ENCODE measurements around the gene MAPK13.

MAPK13 gene

GRCh38 chr6:36099869-36100483, 30.3 kb upstream of the MAPK13 start:
- FAIRE-seq (no peak), DNase-seq (ENCODE audit: insufficient read length) (no peak)
- TF ChIP-seq POLR2AphosphoS5 (IDR thresholded peaks at IDR 0.05; ENCODE audit: low read depth, low read length) (no peak), TAF1 (IDR thresholded peaks at IDR 0.05; ENCODE audit: borderline replicate concordance, low read depth, low read length) (no peak), POLR2A (IDR thresholded peaks at IDR 0.05; ENCODE audit: low read depth, low read length) (no peak)

GRCh38 chr6:36101691-36102090, 28.6 kb upstream of the MAPK13 start:
- no peak for TF ChIP-seq POLR2A (IDR thresholded peaks at IDR 0.05; ENCODE audit: low read depth, low read length)
- TF ChIP-seq POLR2AphosphoS5 (IDR thresholded peaks at IDR 0.05; ENCODE audit: low read depth, low read length): no peak
- no peak for TF ChIP-seq TAF1 (IDR thresholded peaks at IDR 0.05; ENCODE audit: borderline replicate concordance, low read depth, low read length)
- DNase-seq (ENCODE audit: insufficient read length) (no peak), FAIRE-seq (no peak)

- FAIRE-seq: no peak
- TF ChIP-seq POLR2A (IDR thresholded peaks at IDR 0.05; ENCODE audit: low read depth, low read length) (no peak), TAF1 (IDR thresholded peaks at IDR 0.05; ENCODE audit: borderline replicate concordance, low read depth, low read length) (no peak), POLR2AphosphoS5 (IDR thresholded peaks at IDR 0.05; ENCODE audit: low read depth, low read length) (no peak)
- no peak for DNase-seq (ENCODE audit: insufficient read length)
Observed at GRCh38 chr6:36102853-36103252, 27.5 kb upstream of the MAPK13 start.

GRCh38 chr6:36104836-36105235, 25.5 kb upstream of the MAPK13 start:
- TF ChIP-seq POLR2AphosphoS5 (IDR thresholded peaks at IDR 0.05; ENCODE audit: low read depth, low read length) (no peak), POLR2A (IDR thresholded peaks at IDR 0.05; ENCODE audit: low read depth, low read length) (no peak), TAF1 (IDR thresholded peaks at IDR 0.05; ENCODE audit: borderline replicate concordance, low read depth, low read length) (no peak)
- DNase-seq (ENCODE audit: insufficient read length): no peak
- no peak for FAIRE-seq

DNA sequence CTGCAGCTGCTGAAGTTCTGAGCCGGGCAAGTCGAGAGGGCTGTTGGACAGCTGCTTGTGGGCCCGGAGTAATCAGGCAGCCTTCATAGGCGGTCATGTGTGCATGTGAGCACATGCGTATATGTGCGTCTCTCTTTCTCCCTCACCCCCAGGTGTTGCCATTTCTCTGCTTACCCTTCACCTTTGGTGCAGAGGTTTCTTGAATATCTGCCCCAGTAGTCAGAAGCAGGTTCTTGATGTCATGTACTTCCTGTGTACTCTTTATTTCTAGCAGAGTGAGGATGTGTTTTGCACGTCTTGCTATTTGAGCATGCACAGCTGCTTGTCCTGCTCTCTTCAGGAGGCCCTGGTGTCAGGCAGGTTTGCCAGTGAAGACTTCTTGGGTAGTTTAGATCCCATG, 21.2 kb upstream of the MAPK13 start:
- no peak for DNase-seq (ENCODE audit: insufficient read length)
- TF ChIP-seq TAF1 (IDR thresholded peaks at IDR 0.05; ENCODE audit: borderline replicate concordance, low read depth, low read length): no peak
- TF ChIP-seq POLR2A (IDR thresholded peaks at IDR 0.05; ENCODE audit: low read depth, low read length): no peak
- TF ChIP-seq POLR2AphosphoS5 (IDR thresholded peaks at IDR 0.05; ENCODE audit: low read depth, low read length): no peak
- no peak for FAIRE-seq

DNA sequence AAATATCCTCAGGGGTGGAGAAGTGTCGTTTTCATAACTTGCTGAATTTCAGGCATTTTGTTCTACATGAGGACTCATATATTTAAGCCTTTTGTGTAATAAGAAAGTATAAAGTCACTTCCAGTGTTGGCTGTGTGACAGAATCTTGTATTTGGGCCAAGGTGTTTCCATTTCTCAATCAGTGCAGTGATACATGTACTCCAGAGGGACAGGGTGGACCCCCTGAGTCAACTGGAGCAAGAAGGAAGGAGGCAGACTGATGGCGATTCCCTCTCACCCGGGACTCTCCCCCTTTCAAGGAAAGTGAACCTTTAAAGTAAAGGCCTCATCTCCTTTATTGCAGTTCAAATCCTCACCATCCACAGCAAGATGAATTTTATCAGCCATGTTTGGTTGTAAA, 20.3 kb upstream of the MAPK13 start:
- TF ChIP-seq TAF1 (IDR thresholded peaks at IDR 0.05; ENCODE audit: borderline replicate concordance, low read depth, low read length) (no peak), POLR2AphosphoS5 (IDR thresholded peaks at IDR 0.05; ENCODE audit: low read depth, low read length) (no peak)
- no peak for DNase-seq (ENCODE audit: insufficient read length)
- FAIRE-seq: no peak

DNA sequence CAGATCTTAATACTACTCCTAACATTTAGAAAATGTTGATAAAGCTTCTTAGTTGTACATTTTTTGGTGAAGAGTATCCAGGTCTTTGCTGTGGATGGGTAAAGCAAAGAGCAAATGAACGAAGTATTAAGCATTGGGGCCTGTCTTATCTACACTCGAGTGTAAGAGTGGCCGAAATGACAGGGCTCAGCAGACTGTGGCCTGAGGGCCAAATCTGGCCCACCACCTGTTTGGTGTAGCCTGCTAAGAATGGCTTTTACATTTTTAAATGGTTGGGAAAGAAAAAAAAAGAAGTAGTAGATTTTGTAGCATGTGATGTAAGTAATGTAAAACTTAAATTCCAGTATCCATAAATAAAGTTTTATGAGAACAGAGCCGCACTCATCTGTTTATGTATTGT, 19.4 kb upstream of the MAPK13 start:
- no peak for FAIRE-seq
- TF ChIP-seq POLR2A (IDR thresholded peaks at IDR 0.05; ENCODE audit: low read depth, low read length): no peak
- no peak for TF ChIP-seq TAF1 (IDR thresholded peaks at IDR 0.05; ENCODE audit: borderline replicate concordance, low read depth, low read length)
- no peak for TF ChIP-seq POLR2AphosphoS5 (IDR thresholded peaks at IDR 0.05; ENCODE audit: low read depth, low read length)
- DNase-seq (ENCODE audit: insufficient read length): no peak

GRCh38 chr6:36111526-36111925, 18.8 kb upstream of the MAPK13 start:
- DNase-seq (ENCODE audit: insufficient read length) (no peak), FAIRE-seq (no peak)
- TF ChIP-seq TAF1 (IDR thresholded peaks at IDR 0.05; ENCODE audit: borderline replicate concordance, low read depth, low read length) (no peak), POLR2AphosphoS5 (IDR thresholded peaks at IDR 0.05; ENCODE audit: low read depth, low read length) (no peak), POLR2A (IDR thresholded peaks at IDR 0.05; ENCODE audit: low read depth, low read length) (no peak)

DNA sequence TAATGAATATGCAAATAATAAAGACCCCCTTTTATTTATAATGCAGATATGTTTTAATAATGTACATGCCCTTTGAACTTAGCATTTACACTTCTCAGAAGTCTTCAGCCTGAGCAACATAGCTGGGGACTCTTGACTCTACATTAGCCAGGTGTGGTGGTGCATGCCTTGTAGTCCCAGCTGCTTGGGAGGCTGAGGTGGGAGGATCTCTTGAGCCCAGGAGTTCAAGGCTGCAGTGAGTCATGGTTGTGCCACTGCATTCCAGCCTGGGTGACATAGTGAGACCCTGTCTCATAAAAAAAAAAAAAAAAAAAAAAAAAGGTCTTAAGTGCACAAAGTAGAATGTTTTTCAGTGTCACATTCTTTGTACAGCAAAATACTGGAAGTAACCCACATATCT, 17.3 kb upstream of the MAPK13 start:
- FAIRE-seq: no peak
- no peak for DNase-seq (ENCODE audit: insufficient read length)
- TF ChIP-seq POLR2A (IDR thresholded peaks at IDR 0.05; ENCODE audit: low read depth, low read length): no peak
- no peak for TF ChIP-seq POLR2AphosphoS5 (IDR thresholded peaks at IDR 0.05; ENCODE audit: low read depth, low read length)
- TF ChIP-seq TAF1 (IDR thresholded peaks at IDR 0.05; ENCODE audit: borderline replicate concordance, low read depth, low read length): no peak

GRCh38 chr6:36113703-36114102, 16.6 kb upstream of the MAPK13 start:
- FAIRE-seq: no peak
- no peak for DNase-seq (ENCODE audit: insufficient read length)

DNA sequence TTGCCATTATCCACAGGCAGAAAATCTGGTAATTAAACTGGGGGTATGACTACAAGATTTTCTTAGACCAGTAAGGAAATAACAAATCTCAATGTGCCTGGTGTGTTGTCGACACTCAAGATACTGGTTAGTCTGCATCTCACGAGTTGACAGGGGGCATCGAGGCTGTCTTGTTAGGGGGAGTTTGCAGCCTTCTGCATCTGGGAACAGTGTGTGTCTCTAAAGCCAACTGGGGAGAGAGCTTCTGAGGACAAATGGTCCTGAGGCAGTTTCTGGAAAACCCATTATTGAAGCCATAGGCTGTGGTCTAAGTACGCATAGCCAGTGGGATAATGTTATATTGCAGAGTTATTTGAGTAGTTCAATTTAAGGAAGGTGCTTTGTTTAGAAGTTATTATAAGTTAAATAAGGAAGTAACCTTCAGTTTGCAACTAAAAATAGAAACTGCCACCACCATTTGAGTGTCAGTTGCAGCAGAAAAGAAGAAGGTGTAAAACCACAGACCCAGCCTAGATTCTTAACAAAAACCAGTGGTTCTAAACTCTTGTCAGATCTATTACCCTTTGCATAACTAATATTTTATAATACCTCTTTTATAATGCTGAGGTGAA, 15.4 kb upstream of the MAPK13 start:
- DNase-seq (ENCODE audit: insufficient read length) (no peak), FAIRE-seq (peak; percentile 77)
- TF ChIP-seq POLR2A (IDR thresholded peaks at IDR 0.05; ENCODE audit: low read depth, low read length) (no peak), POLR2AphosphoS5 (IDR thresholded peaks at IDR 0.05; ENCODE audit: low read depth, low read length) (no peak), TAF1 (IDR thresholded peaks at IDR 0.05; ENCODE audit: borderline replicate concordance, low read depth, low read length) (no peak)

More at GRCh38 chr6:36113703-36114102, 16.6 kb upstream of the MAPK13 start:
- TF ChIP-seq POLR2AphosphoS5 (IDR thresholded peaks at IDR 0.05; ENCODE audit: low read depth, low read length): no peak
- no peak for TF ChIP-seq TAF1 (IDR thresholded peaks at IDR 0.05; ENCODE audit: borderline replicate concordance, low read depth, low read length)
- TF ChIP-seq POLR2A (IDR thresholded peaks at IDR 0.05; ENCODE audit: low read depth, low read length): no peak

DNA sequence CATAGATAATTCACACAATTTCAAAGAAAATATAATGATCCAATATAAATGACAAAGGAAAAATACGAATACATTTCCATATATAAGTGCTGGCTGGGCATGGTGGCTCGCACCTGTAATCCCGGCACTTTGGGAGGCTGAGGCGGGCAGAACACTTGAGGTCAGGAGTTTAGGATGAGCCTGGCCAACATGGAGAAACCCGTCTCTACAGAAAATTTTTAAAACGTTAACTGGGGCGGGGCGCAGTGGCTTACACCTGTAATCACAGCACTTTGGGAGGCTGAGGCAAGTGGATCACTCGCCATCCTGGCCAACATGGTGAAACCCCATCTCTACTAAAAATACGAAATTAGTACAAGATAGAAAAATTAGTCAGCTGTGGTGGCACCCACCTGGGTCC, 14.9 kb upstream of the MAPK13 start:
- TF ChIP-seq POLR2A (IDR thresholded peaks at IDR 0.05; ENCODE audit: low read depth, low read length) (no peak), TAF1 (IDR thresholded peaks at IDR 0.05; ENCODE audit: borderline replicate concordance, low read depth, low read length) (no peak), POLR2AphosphoS5 (IDR thresholded peaks at IDR 0.05; ENCODE audit: low read depth, low read length) (no peak)
- no peak for FAIRE-seq
- no peak for DNase-seq (ENCODE audit: insufficient read length)

Data from GM12892 (cell line).